ENCODE data around the gene STOML1.

The STOML1 gene

GRCh38 chr15:74013374-74013894 lies 21.3 kb upstream of the STOML1 start:
- no peak for DNase-seq

GRCh38 chr15:74011610-74012009 lies 19.5 kb upstream of the STOML1 start:
- DNase-seq: no peak

GRCh38 chr15:74010929-74011540 lies 18.9 kb upstream of the STOML1 start:
- no peak for DNase-seq

- no peak for DNase-seq
Measured at GRCh38 chr15:74008901-74009300, 16.8 kb upstream of the STOML1 start.

GRCh38 chr15:74007820-74008371 lies 15.8 kb upstream of the STOML1 start:
- no peak for DNase-seq

- no peak for DNase-seq
Measured at GRCh38 chr15:74006774-74007639, 14.9 kb upstream of the STOML1 start.

GRCh38 chr15:73997986-73998385 lies 5.9 kb upstream of the STOML1 start:
- no peak for DNase-seq

- no peak for DNase-seq
Measured at GRCh38 chr15:73996939-73997338, 4.8 kb upstream of the STOML1 start.

GRCh38 chr15:73996267-73996666 lies 4.2 kb upstream of the STOML1 start:
- no peak for DNase-seq

GRCh38 chr15:73994912-73995622 lies 3.0 kb upstream of the STOML1 start:
- no peak for DNase-seq

GRCh38 chr15:73994413-73994883 lies 2.4 kb upstream of the STOML1 start, which contains the start of gene PML:
Gene PML, plus strand, starts transcription at chr15:73994716. Its CDS starts 97 bp downstream, at chr15:73994813.
- peak; percentile 65 for DNase-seq

GRCh38 chr15:73993211-73993994 lies 1.3 kb upstream of the STOML1 start:
- no peak for DNase-seq

GRCh38 chr15:73992594-73992898 lies 451 bp upstream of the STOML1 start:
- DNase-seq: no peak

GRCh38 chr15:73991260-73991659 lies 835 bp downstream of the STOML1 start:
- DNase-seq: no peak

GRCh38 chr15:73990250-73991005 lies 1.7 kb downstream of the STOML1 start:
- no peak for DNase-seq

GRCh38 chr15:73989001-73989798 lies 2.9 kb downstream of the STOML1 start:
- no peak for DNase-seq

GRCh38 chr15:73988445-73988969 lies 3.6 kb downstream of the STOML1 start:
- no peak for DNase-seq

- DNase-seq: no peak
Measured at GRCh38 chr15:73987681-73988444, 4.2 kb downstream of the STOML1 start.

- DNase-seq: no peak
Measured at GRCh38 chr15:73987250-73987649, 4.8 kb downstream of the STOML1 start.

GRCh38 chr15:73986776-73987056 lies 5.4 kb downstream of the STOML1 start:
- DNase-seq: no peak
